ENCODE measurements around the gene IQCC. TPM values are rescaled to one million over a fixed set of nuclear protein-coding genes. Genes with fewer than 3 reads are reported as not detected.

Gene IQCC
- total RNA-seq, 1 donor: 2.3 TPM

GRCh38 chr1:32255072-32256071, 49.9 kb downstream of the IQCC start:
- TF ChIP-seq CTCF (IDR thresholded peaks at IDR 0.05; ENCODE audit: insufficient read depth, low read length): no peak
- DNase-seq (ENCODE audit: low read depth): no peak
- H3K4me3 ChIP-seq (ENCODE audit: low read depth, low read length): no peak overlapping the region

GRCh38 chr1:32256473-32257226, 51.2 kb downstream of the IQCC start:
- H3K4me3 ChIP-seq (ENCODE audit: low read depth, low read length): no peak overlapping the region
- TF ChIP-seq CTCF (IDR thresholded peaks at IDR 0.05; ENCODE audit: insufficient read depth, low read length): no peak
- DNase-seq (ENCODE audit: low read depth): no peak

GRCh38 chr1:32257227-32257508, 51.7 kb downstream of the IQCC start:
- no peak for TF ChIP-seq CTCF (IDR thresholded peaks at IDR 0.05; ENCODE audit: insufficient read depth, low read length)
- no peak overlapping the region for H3K4me3 ChIP-seq (ENCODE audit: low read depth, low read length)
- no peak for DNase-seq (ENCODE audit: low read depth)

Other genes starting within 250 kb of the IQCC start
- 43.1 and 53.8 TPM in 2 replicates for gene KHDRBS1, start 191.8 kb upstream of the IQCC start, total RNA-seq (ENCODE audit: low replicate concordance)
- gene TMEM39B, start 132.7 kb upstream of the IQCC start, total RNA-seq (ENCODE audit: low replicate concordance): 3.3 and 9.0 TPM in 2 replicates
- gene KPNA6, start 97.6 kb upstream of the IQCC start, total RNA-seq (ENCODE audit: low replicate concordance): 42.4 and 56.2 TPM in 2 replicates
- gene TXLNA, start 26.0 kb upstream of the IQCC start, total RNA-seq (ENCODE audit: low replicate concordance): 39.7 and 98.0 TPM in 2 replicates
- 6.0 and 16.1 TPM in 2 replicates for gene CCDC28B, start 5.1 kb upstream of the IQCC start, total RNA-seq (ENCODE audit: low replicate concordance)
- gene DCDC2B, start 3.4 kb downstream of the IQCC start, total RNA-seq (ENCODE audit: low replicate concordance): not detected in 2 replicates
- gene TMEM234, start 16.7 kb downstream of the IQCC start, total RNA-seq (ENCODE audit: low replicate concordance): 18.3 and 21.0 TPM in 2 replicates
- gene EIF3I, start 16.7 kb downstream of the IQCC start, total RNA-seq (ENCODE audit: low replicate concordance): 217 and 284 TPM in 2 replicates
- gene FAM167B, start 41.6 kb downstream of the IQCC start, total RNA-seq (ENCODE audit: low replicate concordance): 1.4 and 2.1 TPM in 2 replicates
- gene LCK, start 45.6 kb downstream of the IQCC start, total RNA-seq (ENCODE audit: low replicate concordance): not detected in 2 replicates
- 42.9 and 95.8 TPM in 2 replicates for gene HDAC1, start 86.4 kb downstream of the IQCC start, total RNA-seq (ENCODE audit: low replicate concordance)
- 14.4 and 106 TPM in 2 replicates for gene MARCKSL1, start 130.6 kb downstream of the IQCC start, total RNA-seq (ENCODE audit: low replicate concordance)
- 1.6 and 1.7 TPM in 2 replicates for gene FAM229A, start 156.8 kb downstream of the IQCC start, total RNA-seq (ENCODE audit: low replicate concordance)
- gene TSSK3, start 156.9 kb downstream of the IQCC start, total RNA-seq (ENCODE audit: low replicate concordance): 1.2 and 2.3 TPM in 2 replicates
- 47.6 and 52.3 TPM in 2 replicates for gene BSDC1, start 188.8 kb downstream of the IQCC start, total RNA-seq (ENCODE audit: low replicate concordance)